ENCODE results near the gene INHBE.

Gene INHBE

DNA sequence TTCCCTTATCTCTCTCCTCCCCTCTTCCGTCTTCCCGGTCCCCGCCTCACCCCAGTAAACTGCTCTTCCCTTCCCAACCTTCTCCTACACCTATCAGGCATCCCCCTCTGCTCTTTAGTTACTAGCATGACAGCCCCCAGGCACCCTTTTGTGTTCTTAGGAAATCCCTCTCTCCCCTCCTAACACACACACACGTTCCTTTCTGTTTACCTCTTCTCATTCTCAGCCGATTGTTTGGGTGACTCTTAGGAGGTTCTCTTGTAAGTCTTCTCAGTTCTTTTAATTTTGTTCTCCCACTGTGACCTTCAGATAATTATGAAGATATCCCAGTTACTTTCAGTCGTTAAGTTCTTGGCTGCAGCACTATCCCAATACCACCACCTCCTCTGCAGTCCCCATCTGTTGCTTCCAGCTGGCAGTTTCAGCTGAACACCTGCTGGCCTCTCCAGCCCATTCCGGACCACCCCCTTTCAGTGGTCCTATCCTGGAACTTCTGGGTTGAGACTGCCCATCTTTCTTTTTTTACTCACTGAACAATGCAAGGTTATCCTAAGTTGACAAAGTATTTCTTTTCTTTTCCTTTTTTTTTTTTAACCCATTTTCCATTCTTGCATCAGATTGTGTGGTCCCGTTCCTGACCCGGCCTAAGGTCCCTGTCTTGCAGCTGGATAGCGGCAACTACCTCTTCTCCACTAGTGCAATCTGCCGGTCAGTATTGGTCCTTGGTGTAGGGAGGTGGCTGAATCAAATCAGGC lies 33.5 kb downstream of the INHBE start:
- H3K4me1 ChIP-seq (ENCODE audit: insufficient read depth, low read length, poor library complexity, severe bottlenecking), result peaks cover 19% of the 10 kb centered on the region
- no peaks in the 10 kb centered on the region for H3K9me2 ChIP-seq (replicated peaks; ENCODE audit: low read depth, low read length)
- H3K27me3 ChIP-seq (ENCODE audit: insufficient read depth, low read length, poor library complexity, severe bottlenecking), result no peaks in the 10 kb centered on the region
- peaks cover 32% of the 10 kb centered on the region for H3K79me2 ChIP-seq (ENCODE audit: insufficient read depth, low read length)
- H3K4me2 ChIP-seq (ENCODE audit: low read depth, low read length, poor library complexity, severe bottlenecking), result peak overlapping the region; percentile 91
- H4K20me1 ChIP-seq (ENCODE audit: insufficient read depth, low read length, poor library complexity, severe bottlenecking), result peaks cover 29% of the 10 kb centered on the region
- H3K4me3 ChIP-seq (ENCODE audit: low read length, poor library complexity, severe bottlenecking), result peak overlapping the region; percentile 90
- H3K36me3 ChIP-seq (ENCODE audit: insufficient read depth, low read length), result peaks cover 22% of the 10 kb centered on the region; the same call in 1 of the 2 replicates
- H3K9ac ChIP-seq (ENCODE audit: low read depth, low read length, poor library complexity, severe bottlenecking), result peak overlapping the region; percentile 97
- no peaks in the 10 kb centered on the region for H3K9me3 ChIP-seq (ENCODE audit: insufficient read depth, low read depth, low read length)
- TF ChIP-seq, protein P1, sequence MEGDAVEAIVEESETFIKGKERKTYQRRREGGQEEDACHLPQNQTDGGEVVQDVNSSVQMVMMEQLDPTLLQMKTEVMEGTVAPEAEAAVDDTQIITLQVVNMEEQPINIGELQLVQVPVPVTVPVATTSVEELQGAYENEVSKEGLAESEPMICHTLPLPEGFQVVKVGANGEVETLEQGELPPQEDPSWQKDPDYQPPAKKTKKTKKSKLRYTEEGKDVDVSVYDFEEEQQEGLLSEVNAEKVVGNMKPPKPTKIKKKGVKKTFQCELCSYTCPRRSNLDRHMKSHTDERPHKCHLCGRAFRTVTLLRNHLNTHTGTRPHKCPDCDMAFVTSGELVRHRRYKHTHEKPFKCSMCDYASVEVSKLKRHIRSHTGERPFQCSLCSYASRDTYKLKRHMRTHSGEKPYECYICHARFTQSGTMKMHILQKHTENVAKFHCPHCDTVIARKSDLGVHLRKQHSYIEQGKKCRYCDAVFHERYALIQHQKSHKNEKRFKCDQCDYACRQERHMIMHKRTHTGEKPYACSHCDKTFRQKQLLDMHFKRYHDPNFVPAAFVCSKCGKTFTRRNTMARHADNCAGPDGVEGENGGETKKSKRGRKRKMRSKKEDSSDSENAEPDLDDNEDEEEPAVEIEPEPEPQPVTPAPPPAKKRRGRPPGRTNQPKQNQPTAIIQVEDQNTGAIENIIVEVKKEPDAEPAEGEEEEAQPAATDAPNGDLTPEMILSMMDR (conservative IDR thresholded peaks at IDR 0.05; ENCODE audit: low read length), result no peak
- TF ChIP-seq EZH2phosphoT487 (IDR thresholded peaks at IDR 0.05; ENCODE audit: borderline replicate concordance), result no peak
- no peak overlapping the region for H2AFZ ChIP-seq (ENCODE audit: low read length)
- no peaks in the 10 kb centered on the region for H3F3A ChIP-seq (ENCODE audit: low read depth)

DNA sequence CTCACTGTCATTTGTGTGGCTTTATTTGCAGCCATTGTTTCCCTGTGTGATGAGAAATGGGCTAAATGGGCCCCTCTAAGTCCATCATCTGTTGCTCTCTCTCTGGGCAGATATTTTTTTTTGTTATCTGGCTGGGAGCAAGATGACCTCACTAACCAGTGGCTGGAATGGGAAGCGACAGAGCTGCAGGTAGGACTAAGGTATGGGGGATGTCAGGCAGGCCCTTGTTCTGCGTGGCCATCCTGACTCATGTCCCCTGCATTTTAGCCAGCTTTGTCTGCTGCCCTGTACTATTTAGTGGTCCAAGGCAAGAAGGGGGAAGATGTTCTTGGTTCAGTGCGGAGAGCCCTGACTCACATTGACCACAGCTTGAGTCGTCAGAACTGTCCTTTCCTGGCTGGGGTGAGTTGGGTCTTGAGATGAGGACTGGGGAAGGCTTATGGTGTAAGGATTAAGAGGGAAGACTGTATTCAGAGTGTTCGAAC lies 34.1 kb downstream of the INHBE start:
- peak overlapping the region; percentile 91 for H3K4me2 ChIP-seq (ENCODE audit: low read depth, low read length, poor library complexity, severe bottlenecking)
- no peak overlapping the region for H2AFZ ChIP-seq (ENCODE audit: low read length)
- peak overlapping the region; percentile 97 for H3K9ac ChIP-seq (ENCODE audit: low read depth, low read length, poor library complexity, severe bottlenecking)
- peaks cover 29% of the 10 kb centered on the region for H4K20me1 ChIP-seq (ENCODE audit: insufficient read depth, low read length, poor library complexity, severe bottlenecking)
- H3K79me2 ChIP-seq (ENCODE audit: insufficient read depth, low read length), result peaks cover 32% of the 10 kb centered on the region
- H3K27me3 ChIP-seq (ENCODE audit: insufficient read depth, low read length, poor library complexity, severe bottlenecking), result no peaks in the 10 kb centered on the region
- no peaks in the 10 kb centered on the region for H3F3A ChIP-seq (ENCODE audit: low read depth)
- peak overlapping the region; percentile 90 for H3K4me3 ChIP-seq (ENCODE audit: low read length, poor library complexity, severe bottlenecking)
- no peak for TF ChIP-seq EZH2phosphoT487 (IDR thresholded peaks at IDR 0.05; ENCODE audit: borderline replicate concordance)
- TF ChIP-seq, protein P1 (conservative IDR thresholded peaks at IDR 0.05; ENCODE audit: low read length), result no peak
- peaks cover 19% of the 10 kb centered on the region for H3K4me1 ChIP-seq (ENCODE audit: insufficient read depth, low read length, poor library complexity, severe bottlenecking)
- no peaks in the 10 kb centered on the region for H3K9me2 ChIP-seq (replicated peaks; ENCODE audit: low read depth, low read length)
- H3K36me3 ChIP-seq (ENCODE audit: insufficient read depth, low read length), result peaks cover 22% of the 10 kb centered on the region; the same call in 1 of the 2 replicates
- no peaks in the 10 kb centered on the region for H3K9me3 ChIP-seq (ENCODE audit: insufficient read depth, low read depth, low read length)

DNA sequence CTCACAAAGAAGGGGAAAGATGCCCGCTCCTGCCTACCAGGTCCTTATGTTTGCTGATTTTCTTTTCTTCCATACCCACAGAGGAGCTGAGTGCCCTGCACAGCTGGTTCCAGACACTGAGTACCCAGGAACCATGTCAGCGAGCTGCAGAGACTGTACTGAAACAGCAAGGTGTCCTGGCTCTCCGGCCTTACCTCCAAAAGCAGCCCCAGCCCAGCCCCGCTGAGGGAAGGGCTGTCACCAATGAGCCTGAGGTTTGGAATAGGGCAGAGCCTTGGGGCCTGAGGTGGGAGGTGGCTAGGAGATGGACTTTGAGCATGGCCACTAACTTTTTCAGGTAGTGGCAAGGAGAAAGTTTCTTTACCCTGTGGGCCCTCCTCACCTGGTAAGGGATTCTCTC lies 35.0 kb downstream of the INHBE start:
- peaks cover 19% of the 10 kb centered on the region for H3K4me1 ChIP-seq (ENCODE audit: insufficient read depth, low read length, poor library complexity, severe bottlenecking)
- no peaks in the 10 kb centered on the region for H3K27me3 ChIP-seq (ENCODE audit: insufficient read depth, low read length, poor library complexity, severe bottlenecking)
- H4K20me1 ChIP-seq (ENCODE audit: insufficient read depth, low read length, poor library complexity, severe bottlenecking), result peaks cover 29% of the 10 kb centered on the region
- H2AFZ ChIP-seq (ENCODE audit: low read length), result no peak overlapping the region
- peaks cover 22% of the 10 kb centered on the region; the same call in 1 of the 2 replicates for H3K36me3 ChIP-seq (ENCODE audit: insufficient read depth, low read length)
- peak overlapping the region; percentile 91 for H3K4me2 ChIP-seq (ENCODE audit: low read depth, low read length, poor library complexity, severe bottlenecking)
- H3K9me3 ChIP-seq (ENCODE audit: insufficient read depth, low read depth, low read length), result no peaks in the 10 kb centered on the region
- H3K9ac ChIP-seq (ENCODE audit: low read depth, low read length, poor library complexity, severe bottlenecking), result no peak overlapping the region
- H3F3A ChIP-seq (ENCODE audit: low read depth), result no peaks in the 10 kb centered on the region
- TF ChIP-seq EZH2phosphoT487 (IDR thresholded peaks at IDR 0.05; ENCODE audit: borderline replicate concordance), result no peak
- TF ChIP-seq, protein P1 (conservative IDR thresholded peaks at IDR 0.05; ENCODE audit: low read length), result no peak
- H3K4me3 ChIP-seq (ENCODE audit: low read length, poor library complexity, severe bottlenecking), result peak overlapping the region; percentile 90
- H3K9me2 ChIP-seq (replicated peaks; ENCODE audit: low read depth, low read length), result no peaks in the 10 kb centered on the region
- peaks cover 32% of the 10 kb centered on the region for H3K79me2 ChIP-seq (ENCODE audit: insufficient read depth, low read length)
